HG03097 (cell line): ENCODE measurements around the gene SLC38A10.

Experiments used
- ATAC-seq: cut with Tn5 transposase; IDR thresholded peaks from one replicate; pipeline ENCODE4 v1.9.1; 2021; ENCODE audit not compliant: unreplicated experiment, low FRiP score

SLC38A10 gene

DNA sequence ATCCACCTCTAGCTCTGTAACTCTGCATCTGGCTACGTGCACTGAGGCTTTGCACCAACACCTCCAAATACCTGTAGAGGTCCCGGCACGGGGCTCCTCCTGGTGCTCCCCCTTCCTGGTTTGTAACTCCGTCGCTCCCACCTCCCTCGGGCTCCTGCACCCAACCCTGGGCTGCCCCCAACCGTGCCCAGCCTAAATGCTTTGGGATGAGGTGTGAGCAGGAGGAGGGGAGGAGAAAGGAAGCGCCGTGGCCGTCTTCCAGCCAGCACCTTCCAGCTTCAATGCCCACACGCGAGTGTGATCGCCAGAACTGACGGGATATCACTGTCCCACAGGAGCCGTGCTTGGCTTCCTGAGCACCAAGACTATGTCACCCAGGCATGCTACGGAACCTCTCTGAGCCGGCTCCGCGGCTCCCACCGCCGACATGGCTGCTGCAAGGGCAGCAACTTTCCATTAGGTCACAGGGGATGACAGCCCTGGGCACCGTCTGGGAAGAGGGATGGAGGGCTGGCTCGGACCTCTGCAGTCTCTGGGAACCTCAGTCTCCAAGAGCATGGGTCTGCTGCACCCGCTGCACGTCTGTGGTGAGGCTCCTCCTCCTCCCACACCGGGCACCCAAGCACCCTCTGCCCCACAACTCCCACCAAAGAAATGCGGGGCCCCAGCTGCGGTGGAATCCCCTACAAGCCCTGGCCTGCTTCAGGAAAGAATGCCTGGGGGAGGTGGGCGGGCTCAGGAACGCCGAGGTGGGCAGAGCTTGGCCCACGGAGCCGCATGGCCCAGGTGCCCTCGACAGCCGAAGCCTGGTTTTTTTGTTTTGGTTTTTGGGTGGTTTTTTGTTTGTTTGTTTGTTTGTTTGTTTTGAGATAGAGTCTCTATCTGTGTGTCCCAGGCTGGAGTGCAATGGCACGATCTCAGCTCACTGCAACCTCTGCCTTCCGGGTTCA, 6.4 kb upstream of the SLC38A10 start:
- no peak for ATAC-seq

GRCh38 chr17:81300586-81301155, 5.6 kb upstream of the SLC38A10 start:
- ATAC-seq = no peak

DNA sequence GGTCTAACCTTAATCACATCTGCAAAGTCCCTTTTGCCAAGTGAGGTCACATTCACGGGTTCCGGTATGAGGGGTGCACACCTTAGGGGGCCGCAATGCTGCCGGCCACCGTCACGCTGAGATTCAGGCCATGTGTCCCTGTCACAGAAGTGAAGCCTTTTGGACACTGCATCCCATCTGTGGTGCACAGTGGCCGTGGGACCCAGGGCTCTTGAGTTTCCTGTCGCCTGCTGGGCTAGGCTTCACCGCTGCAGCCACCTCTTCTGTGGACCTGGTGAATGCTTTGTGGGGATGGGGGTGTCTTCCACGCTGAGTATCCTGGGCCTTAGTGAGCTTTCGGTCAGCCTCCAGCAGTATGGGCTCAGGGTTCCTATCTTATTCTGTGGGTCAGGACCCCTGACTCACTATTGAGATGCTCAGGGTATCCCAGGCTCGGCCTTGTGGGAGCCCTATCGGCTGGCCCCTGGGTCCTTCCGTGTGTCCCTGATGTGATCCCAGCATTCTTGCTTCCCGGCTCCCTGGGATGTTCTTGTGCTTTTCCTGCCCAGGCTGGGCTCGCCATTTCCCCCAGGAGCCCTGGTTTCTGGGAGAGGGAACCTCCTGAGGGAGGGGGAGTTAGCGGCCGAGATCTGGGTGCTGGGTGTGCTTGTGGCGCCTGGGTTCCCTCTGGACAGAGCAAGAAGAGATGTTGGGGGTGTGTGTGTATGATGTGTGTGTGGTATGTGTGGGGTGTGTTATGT, 4.9 kb upstream of the SLC38A10 start:
- ATAC-seq = no peak

GRCh38 chr17:81298991-81299738, 4.1 kb upstream of the SLC38A10 start:
- no peak for ATAC-seq

GRCh38 chr17:81298325-81298990, 3.4 kb upstream of the SLC38A10 start:
- no peak for ATAC-seq

GRCh38 chr17:81295676-81296381, 722 bp upstream of the SLC38A10 start:
- no peak for ATAC-seq

DNA sequence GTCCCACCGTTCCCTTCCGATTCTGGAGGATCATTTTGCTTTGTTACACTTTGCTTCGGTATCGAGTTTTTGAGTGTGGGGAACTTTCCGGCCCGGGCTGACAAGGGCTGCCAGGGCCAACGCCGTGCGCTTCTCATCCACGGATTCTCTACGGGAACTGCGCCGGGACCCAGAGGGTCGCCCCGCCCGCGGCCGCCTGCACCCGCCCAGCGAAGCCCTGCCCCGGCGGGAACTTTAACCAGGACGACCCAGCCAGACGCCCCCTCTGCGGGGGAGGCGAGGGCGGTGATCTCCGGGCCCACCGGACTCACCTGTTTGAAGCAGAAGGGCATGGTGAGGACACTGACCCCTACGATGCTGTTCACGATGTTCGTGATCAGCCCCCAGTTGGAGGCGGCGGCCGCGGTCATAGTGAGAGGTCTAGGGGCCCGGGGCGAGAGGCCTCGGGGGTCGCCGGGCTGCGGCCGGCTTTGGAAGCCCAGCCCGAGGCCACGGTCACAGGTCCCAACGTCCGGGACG, 536 bp downstream of the SLC38A10 start:
- ATAC-seq = peak; percentile 14

- ATAC-seq = no peak
Measured at GRCh38 chr17:81292450-81292849, 2.7 kb downstream of the SLC38A10 start.

- ATAC-seq = no peak
Measured at GRCh38 chr17:81291662-81292061, 3.4 kb downstream of the SLC38A10 start.

GRCh38 chr17:81290230-81290629, 4.9 kb downstream of the SLC38A10 start:
- no peak for ATAC-seq

DNA sequence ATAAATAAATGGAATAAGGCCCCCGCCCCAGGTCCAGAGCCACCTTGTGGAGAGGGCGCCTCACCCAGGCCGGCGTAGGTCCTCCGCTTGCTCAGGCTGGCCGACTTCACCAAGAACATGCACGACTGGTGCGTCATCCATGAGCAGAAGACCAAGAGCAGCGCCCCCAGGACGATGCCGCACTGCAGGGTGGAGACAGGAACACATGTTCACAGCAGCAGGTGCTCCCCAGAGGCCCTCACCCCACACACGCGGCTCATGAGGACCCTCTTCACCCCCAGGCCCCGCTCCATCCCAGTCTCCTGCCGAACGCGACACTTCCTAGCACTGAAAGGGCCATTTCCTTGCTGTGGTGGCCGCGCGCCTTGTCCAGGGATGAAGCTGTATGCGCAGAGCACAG, 5.5 kb downstream of the SLC38A10 start:
- no peak for ATAC-seq

DNA sequence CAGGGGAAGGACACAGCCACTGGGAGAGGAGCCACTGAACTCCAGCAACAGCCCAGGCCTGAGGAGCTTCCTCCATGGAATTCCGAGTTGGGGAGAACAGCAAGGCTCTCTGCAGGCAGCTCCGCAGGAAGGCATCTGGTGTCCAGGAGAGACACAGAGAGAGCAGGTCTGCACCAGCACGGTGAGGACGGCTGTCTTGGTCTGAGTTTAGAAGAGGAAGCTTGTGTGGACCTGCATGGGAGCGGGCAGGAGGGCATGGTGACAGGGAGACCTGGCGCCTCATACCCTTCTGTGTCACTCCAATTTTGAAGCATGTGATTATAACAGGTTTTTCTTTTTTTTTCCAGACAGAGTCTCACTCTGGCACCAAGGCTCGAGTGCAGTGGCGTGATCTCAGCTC, 6.4 kb downstream of the SLC38A10 start:
- no peak for ATAC-seq

GRCh38 chr17:81287741-81288430, 7.2 kb downstream of the SLC38A10 start:
- ATAC-seq = no peak

GRCh38 chr17:81287152-81287551, 8.0 kb downstream of the SLC38A10 start:
- ATAC-seq = no peak

GRCh38 chr17:81286491-81287145, 8.5 kb downstream of the SLC38A10 start:
- no peak for ATAC-seq

DNA sequence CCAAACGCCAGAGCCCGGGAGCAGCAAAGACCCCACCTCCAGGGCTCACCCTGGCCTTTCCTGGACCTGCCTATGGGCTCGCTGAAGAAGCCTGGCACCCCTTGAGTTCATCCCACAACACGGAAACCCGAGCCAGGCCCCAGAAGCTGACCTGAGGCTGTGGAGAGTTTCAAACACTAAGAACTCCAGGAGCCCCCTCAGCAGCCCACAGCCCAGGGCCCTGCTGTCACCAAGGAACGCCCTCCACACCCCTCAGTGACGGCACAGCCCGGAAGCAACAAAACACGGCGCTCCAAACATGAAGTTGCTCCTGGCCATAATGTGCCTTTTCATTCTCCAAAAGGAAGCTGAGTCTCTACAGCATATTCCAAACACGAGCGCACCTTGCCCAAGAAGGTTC, 9.2 kb downstream of the SLC38A10 start:
- ATAC-seq = no peak

GRCh38 chr17:81285179-81285878, 9.8 kb downstream of the SLC38A10 start:
- ATAC-seq = no peak

GRCh38 chr17:81282876-81283275, 12.2 kb downstream of the SLC38A10 start:
- no peak for ATAC-seq
